Right cardiac atrium (tissue), 5 donors: ENCODE data around the gene MOXD1. TPM values are rescaled to one million over a fixed set of nuclear protein-coding genes. Genes with fewer than 3 reads are reported as not detected.
A peak's percentile ranks its signal among the peaks of the same experiment; 100 is the strongest.
"Not testable (repeated sequence)": the region's sequence is repeated elsewhere in the genome, so short reads cannot be mapped to it uniquely, and the experiment has no call there.

ENCODE experiments used
- ATAC-seq, 2 donors: fragments of 200-7000 bp; cut with Tn5 transposase; one replicate each; pipeline versions ENCODE4 v1.8.0 to v1.9.1; 2020; ENCODE audit warnings: moderate library complexity in 2 of 2, mild to moderate bottlenecking in 1 of 2
- DNase-seq, 3 donors: peaks; one replicate each; pipeline ENCODE4 v3.0.0-alpha.2; 2020
- H3K27ac ChIP-seq: one replicate; pipeline ENCODE4 v1.5.1; 2013; ENCODE audit warnings: mild to moderate bottlenecking, low read length, control low read depth, moderate library complexity
- H3K27me3 ChIP-seq: one replicate; pipeline ENCODE4 v1.6.1; 2013; ENCODE audit not compliant: control insufficient read depth, insufficient read depth
- H3K4me1 ChIP-seq: one replicate; pipeline ENCODE4 v1.6.1; 2013; ENCODE audit warnings: low read length; ENCODE audit not compliant: control insufficient read depth, insufficient read depth
- H3K4me3 ChIP-seq: one replicate; pipeline ENCODE4 v1.5.1; 2013; ENCODE audit warnings: low read length, control low read depth
- H3K9me3 ChIP-seq: one replicate; pipeline ENCODE4 v1.6.1; 2013; ENCODE audit warnings: low read length; ENCODE audit not compliant: control insufficient read depth
- WGBS: extraction: QIAGEN DNeasy Blood & Tissue Kit; methylation state at CpG from one replicate; pipeline ENCODE4 v1.1.7; 2013; 5-methylcytosine and 5-hydroxymethylcytosine counted together
- intact Hi-C, 4 donors: fragments of 100-400 bp; cut with DNase I; formaldehyde crosslinking; loops; one replicate each; pipeline versions ENCODE4 v1.11.0 to v1.14.0; 2022 to 2023
- polyA plus RNA-seq: library from polyadenylated mRNA; stranded (reverse); fragments of 200-250 nt; gene quantifications from one replicate; pipeline ENCODE4 v1.2.3, GENCODE V29; 2013
- total RNA-seq, 4 donors: library from RNA; stranded (reverse); fragmentation: NEBNext Ultra II Directional; extraction: Animal tissue kit (Norgen Biotek cat#: 25700); gene quantifications; one replicate each; pipeline ENCODE4 v1.2.1, GENCODE V29; 2021
- donor health status: healthy with polysubstance abuse.
- donor health status: DM: no; HTN: yes; CAD: no.
- donor health status: DM: no; HTN: no; CAD: no.
- donor health status: DM: no; HTN: yes; CAD: no; lungs with severe emphysema.
- donor health status: DM: yes; HTN: yes; CAD: no.

MOXD1 gene
- total and polyA plus RNA-seq, 5 donors, result 1.1 to 2.4 (median 1.8) TPM

GRCh38 chr6:132368916-132369481, 32.3 kb downstream of the MOXD1 start:
- no peak overlapping the region for H3K27ac ChIP-seq
- H3K4me1 ChIP-seq, result no peaks in the 10 kb centered on the region
- intact Hi-C loops, result no loop called here
- DNase-seq, result no peak
- H3K4me3 ChIP-seq, result no peak overlapping the region
- ATAC-seq, result no peak
- H3K9me3 ChIP-seq, result no peaks in the 10 kb centered on the region
- no peaks in the 10 kb centered on the region for H3K27me3 ChIP-seq
- 76% methylated on average over 7 of the region's 7 CpGs for WGBS

- no peaks in the 10 kb centered on the region for H3K27me3 ChIP-seq
- H3K4me3 ChIP-seq, result no peak overlapping the region
- WGBS, result 32% methylated on average over 4 of the region's 4 CpGs
- DNase-seq (no peak), ATAC-seq (no peak)
- no peak overlapping the region for H3K27ac ChIP-seq
- intact Hi-C loops, result no loop called here
- H3K9me3 ChIP-seq, result no peaks in the 10 kb centered on the region
- H3K4me1 ChIP-seq, result no peaks in the 10 kb centered on the region
These were observed 35.9 kb downstream of the MOXD1 start for GRCh38 chr6:132365281-132365907.

- DNase-seq (no peak), ATAC-seq (no peak)
- Histone ChIP-seq H3K27ac (no peak overlapping the region), H3K9me3 (no peaks in the 10 kb centered on the region), H3K4me3 (no peak overlapping the region), H3K27me3 (no peaks in the 10 kb centered on the region), H3K4me1 (no peaks in the 10 kb centered on the region)
- intact Hi-C loops, result no loop called here
- 46% methylated on average over 5 of the region's 5 CpGs for WGBS
These were observed 36.8 kb downstream of the MOXD1 start for GRCh38 chr6:132364306-132365074.

GRCh38 chr6:132362442-132363185, 38.7 kb downstream of the MOXD1 start:
- intact Hi-C loops, result no loop called here
- Histone ChIP-seq H3K27me3 (no peaks in the 10 kb centered on the region), H3K9me3 (no peaks in the 10 kb centered on the region), H3K27ac (no peak overlapping the region), H3K4me1 (no peaks in the 10 kb centered on the region), H3K4me3 (no peak overlapping the region)
- ATAC-seq, result no peak
- 52% methylated on average over 6 of the region's 6 CpGs for WGBS
- no peak for DNase-seq

- Histone ChIP-seq H3K27ac (no peak overlapping the region), H3K4me1 (no peaks in the 10 kb centered on the region), H3K9me3 (no peaks in the 10 kb centered on the region), H3K4me3 (no peak overlapping the region), H3K27me3 (no peaks in the 10 kb centered on the region)
- 74% methylated on average over 1 of the region's 1 CpG for WGBS
- no peak for DNase-seq
- intact Hi-C loops, result no loop called here
- ATAC-seq, result no peak
These were observed 40.2 kb downstream of the MOXD1 start for GRCh38 chr6:132361101-132361500.

- intact Hi-C loops, result no loop called here
- WGBS, result 72% methylated on average over 2 of the region's 2 CpGs
- H3K9me3 ChIP-seq, result no peaks in the 10 kb centered on the region
These were observed 41.4 kb downstream of the MOXD1 start for GRCh38 chr6:132359886-132360285.

GRCh38 chr6:132357120-132357519, 44.2 kb downstream of the MOXD1 start:
- no peaks in the 10 kb centered on the region for H3K27me3 ChIP-seq
- DNase-seq (no peak), ATAC-seq (no peak)
- no peak overlapping the region for H3K4me3 ChIP-seq
- no peaks in the 10 kb centered on the region for H3K4me1 ChIP-seq
- H3K27ac ChIP-seq, result no peak overlapping the region
- intact Hi-C loops, result no loop called here
- H3K9me3 ChIP-seq, result no peaks in the 10 kb centered on the region

More at GRCh38 chr6:132359886-132360285, 41.4 kb downstream of the MOXD1 start:
- Histone ChIP-seq H3K4me1 (no peaks in the 10 kb centered on the region), H3K4me3 (no peak overlapping the region), H3K27me3 (no peaks in the 10 kb centered on the region), H3K27ac (no peak overlapping the region)
- no peak for ATAC-seq
- DNase-seq, result no peak

GRCh38 chr6:132354517-132355167, 46.6 kb downstream of the MOXD1 start:
- Histone ChIP-seq H3K27me3 (no peaks in the 10 kb centered on the region), H3K4me1 (no peaks in the 10 kb centered on the region), H3K4me3 (no peak overlapping the region), H3K27ac (no peak overlapping the region), H3K9me3 (no peaks in the 10 kb centered on the region)
- WGBS, result 73% methylated on average over 7 of the region's 7 CpGs
- DNase-seq, result peak in 2 of 3 donors; percentile 59 to 67
- intact Hi-C loops, result no loop called here
- ATAC-seq, result no peak

- H3K27ac ChIP-seq, ATAC-seq, DNase-seq, intact Hi-C loops, H3K9me3 ChIP-seq, H3K4me3 ChIP-seq, H3K4me1 ChIP-seq, H3K27me3 ChIP-seq: not testable (repeated sequence)
- WGBS, result 87% methylated on average over 3 of the region's 3 CpGs
These were observed 49.3 kb downstream of the MOXD1 start for GRCh38 chr6:132351986-132352385.

- no peak overlapping the region for H3K27ac ChIP-seq
- ATAC-seq (no peak), DNase-seq (no peak)
- no peak overlapping the region for H3K4me3 ChIP-seq
- no peaks in the 10 kb centered on the region for H3K27me3 ChIP-seq
- no peaks in the 10 kb centered on the region for H3K4me1 ChIP-seq
- intact Hi-C loops, result no loop called here
- 84% methylated on average over 1 of the region's 1 CpG for WGBS
- no peaks in the 10 kb centered on the region for H3K9me3 ChIP-seq
These were observed 53.0 kb downstream of the MOXD1 start for GRCh38 chr6:132348231-132348630.
